Progenitor cell of endocrine pancreas (in vitro differentiated cells): ENCODE measurements around the gene NFATC2IP. TPM values are rescaled to one million over a fixed set of nuclear protein-coding genes. Genes with fewer than 3 reads are reported as not detected.
"Not testable (repeated sequence)": the region's sequence is repeated elsewhere in the genome, so short reads cannot be mapped to it uniquely, and the experiment has no call there.

Experiments used
- DNase-seq: peaks from one replicate; pipeline ENCODE4 v3.0.0; 2021; ENCODE audit warnings: low spot score; ENCODE audit not compliant: unreplicated experiment
- H3K27ac Mint-ChIP-seq: 2 replicates; pipeline ENCODE4 v1.8.0; 2021; ENCODE audit warnings: mild to moderate bottlenecking, moderate library complexity, mixed read lengths
- H3K27me3 Mint-ChIP-seq: 2 replicates; pipeline ENCODE4 v1.8.0; 2021; ENCODE audit warnings: mixed read lengths
- H3K36me3 Mint-ChIP-seq: 2 replicates; pipeline ENCODE4 v1.8.0; 2022; ENCODE audit warnings: mixed read lengths; ENCODE audit not compliant: insufficient read depth
- H3K4me1 Mint-ChIP-seq: 2 replicates; pipeline ENCODE4 v1.8.0; 2021; ENCODE audit warnings: low read depth, mixed read lengths
- H3K4me3 Mint-ChIP-seq: 2 replicates; pipeline ENCODE4 v1.8.0; 2021; ENCODE audit warnings: low read depth, mild to moderate bottlenecking, moderate library complexity, mixed read lengths
- H3K9me3 Mint-ChIP-seq: 2 replicates; pipeline ENCODE4 v1.8.0; 2021; ENCODE audit warnings: low read depth, mixed read lengths
- total RNA-seq: library from RNA; stranded (reverse); gene quantifications from 2 replicates; pipeline ENCODE4 v1.2.1, GENCODE V29; 2021
- TF ChIP-seq, protein P1 (sequence below): fragments of 200-600 bp; sonication (generic); IDR thresholded peaks from one replicate; pipeline ENCODE4 v1.5.0; 2021; ENCODE audit warnings: antibody characterized with exemption, mild to moderate bottlenecking; ENCODE audit not compliant: unreplicated experiment

Gene NFATC2IP
- total RNA-seq, 1 donor from 2014 or later, result 77.1 TPM

DNA sequence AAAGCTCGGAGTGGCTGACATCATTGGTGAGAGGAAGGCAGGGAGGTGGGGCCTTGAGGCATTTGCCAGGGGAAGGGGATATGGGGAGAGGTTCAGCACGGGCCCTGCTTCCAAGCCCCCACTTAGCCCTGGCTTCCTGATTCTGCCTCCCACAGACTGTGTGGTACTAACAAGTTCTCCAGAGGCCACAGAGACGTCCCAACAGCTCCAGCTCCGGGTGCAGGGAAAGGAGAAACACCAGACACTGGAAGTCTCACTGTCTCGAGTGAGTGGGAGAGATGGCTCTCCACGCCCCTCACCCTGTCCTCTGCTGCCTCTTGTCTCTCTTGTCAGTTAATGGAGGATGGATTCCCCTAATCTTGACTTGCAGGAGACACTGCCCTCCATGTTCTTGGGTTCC lies 8.1 kb downstream of the NFATC2IP start:
- H3K9me3 Mint-ChIP-seq, result no peaks in the 10 kb centered on the region
- DNase-seq, result no peak
- no peaks in the 10 kb centered on the region for H3K27me3 Mint-ChIP-seq
- H3K4me3 Mint-ChIP-seq, result no peak overlapping the region
- TF ChIP-seq, protein P1, sequence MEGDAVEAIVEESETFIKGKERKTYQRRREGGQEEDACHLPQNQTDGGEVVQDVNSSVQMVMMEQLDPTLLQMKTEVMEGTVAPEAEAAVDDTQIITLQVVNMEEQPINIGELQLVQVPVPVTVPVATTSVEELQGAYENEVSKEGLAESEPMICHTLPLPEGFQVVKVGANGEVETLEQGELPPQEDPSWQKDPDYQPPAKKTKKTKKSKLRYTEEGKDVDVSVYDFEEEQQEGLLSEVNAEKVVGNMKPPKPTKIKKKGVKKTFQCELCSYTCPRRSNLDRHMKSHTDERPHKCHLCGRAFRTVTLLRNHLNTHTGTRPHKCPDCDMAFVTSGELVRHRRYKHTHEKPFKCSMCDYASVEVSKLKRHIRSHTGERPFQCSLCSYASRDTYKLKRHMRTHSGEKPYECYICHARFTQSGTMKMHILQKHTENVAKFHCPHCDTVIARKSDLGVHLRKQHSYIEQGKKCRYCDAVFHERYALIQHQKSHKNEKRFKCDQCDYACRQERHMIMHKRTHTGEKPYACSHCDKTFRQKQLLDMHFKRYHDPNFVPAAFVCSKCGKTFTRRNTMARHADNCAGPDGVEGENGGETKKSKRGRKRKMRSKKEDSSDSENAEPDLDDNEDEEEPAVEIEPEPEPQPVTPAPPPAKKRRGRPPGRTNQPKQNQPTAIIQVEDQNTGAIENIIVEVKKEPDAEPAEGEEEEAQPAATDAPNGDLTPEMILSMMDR, result no peak
- H3K4me1 Mint-ChIP-seq, result no peaks in the 10 kb centered on the region
- H3K36me3 Mint-ChIP-seq, result peaks cover 13% of the 10 kb centered on the region
- no peak overlapping the region for H3K27ac Mint-ChIP-seq

DNA sequence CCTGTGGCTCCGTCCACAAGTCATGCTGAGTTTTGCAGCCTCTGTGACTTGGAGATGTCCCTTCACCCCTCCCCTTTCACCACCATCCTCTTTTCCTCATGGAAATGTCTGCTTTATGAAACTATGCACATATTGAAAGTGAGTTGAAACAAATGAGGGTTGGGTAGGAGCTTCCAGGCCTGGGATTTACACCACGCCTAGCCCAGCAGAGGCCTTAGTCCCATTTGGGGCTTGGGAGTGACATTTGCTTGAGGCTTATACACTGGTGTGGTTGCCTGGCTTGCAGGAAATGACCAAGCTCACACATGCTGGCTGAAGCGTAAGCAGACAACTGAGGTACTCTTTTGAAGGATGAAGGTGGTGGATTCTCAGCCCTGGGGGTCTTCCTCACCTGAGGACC lies 13.3 kb downstream of the NFATC2IP start:
- Mint-ChIP-seq H3K4me3 (no peak overlapping the region), H3K27ac (no peak overlapping the region), H3K27me3 (no peaks in the 10 kb centered on the region), H3K9me3 (no peaks in the 10 kb centered on the region), H3K4me1 (no peaks in the 10 kb centered on the region), H3K36me3 (peaks cover 16% of the 10 kb centered on the region)
- TF ChIP-seq, protein P1, result no peak
- no peak for DNase-seq

DNA sequence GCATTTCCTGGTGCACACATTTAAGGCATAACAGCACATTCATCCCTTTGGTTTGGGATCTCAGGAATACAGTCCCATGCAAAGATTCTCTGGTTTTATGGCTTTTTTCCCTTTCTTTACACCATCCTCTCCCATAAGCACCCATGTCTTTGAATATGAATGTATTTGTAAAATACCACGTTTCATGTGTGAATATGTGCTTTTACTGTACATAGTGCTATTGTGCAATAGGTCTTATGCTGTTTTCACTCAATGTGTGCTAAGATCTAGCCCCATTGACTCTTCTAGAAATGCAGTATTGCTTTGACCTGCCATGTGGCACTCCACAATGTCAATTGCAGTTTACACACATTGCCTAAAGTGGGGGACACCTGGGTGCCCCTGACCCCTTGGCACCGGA lies 13.8 kb downstream of the NFATC2IP start:
- H3K27ac Mint-ChIP-seq, result no peak overlapping the region

DNA sequence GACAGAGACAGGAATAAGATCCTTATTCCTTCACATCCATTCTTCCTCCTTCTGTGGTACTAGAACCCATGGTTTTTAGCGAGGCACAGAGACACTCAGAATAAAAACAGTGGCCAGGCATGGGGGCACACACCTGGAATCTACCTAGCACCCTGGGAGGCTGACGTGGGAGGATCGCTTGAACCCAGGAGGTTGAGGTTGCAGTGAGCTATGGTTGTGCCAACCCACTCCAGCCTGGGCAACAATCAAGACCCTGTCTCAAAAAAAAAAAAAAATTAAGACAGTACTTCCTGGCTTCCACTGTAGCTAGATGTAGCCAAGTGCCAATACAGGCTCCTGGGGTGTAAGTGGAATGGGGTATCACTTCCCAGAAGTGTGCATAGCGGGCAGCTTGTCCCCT lies 16.4 kb downstream of the NFATC2IP start:
- TF ChIP-seq, protein P1, result no peak
- Mint-ChIP-seq H3K36me3 (peaks cover 9% of the 10 kb centered on the region), H3K4me3 (no peak overlapping the region), H3K4me1 (no peaks in the 10 kb centered on the region), H3K27ac (no peak overlapping the region), H3K27me3 (no peaks in the 10 kb centered on the region), H3K9me3 (no peaks in the 10 kb centered on the region)
- DNase-seq, result no peak

More for the DNA sequence above, 13.8 kb downstream of the NFATC2IP start:
- Mint-ChIP-seq H3K9me3 (no peaks in the 10 kb centered on the region), H3K27me3 (no peaks in the 10 kb centered on the region), H3K4me1 (no peaks in the 10 kb centered on the region), H3K36me3 (peaks cover 16% of the 10 kb centered on the region), H3K4me3 (no peak overlapping the region)
- TF ChIP-seq, protein P1, result no peak
- no peak for DNase-seq

DNA sequence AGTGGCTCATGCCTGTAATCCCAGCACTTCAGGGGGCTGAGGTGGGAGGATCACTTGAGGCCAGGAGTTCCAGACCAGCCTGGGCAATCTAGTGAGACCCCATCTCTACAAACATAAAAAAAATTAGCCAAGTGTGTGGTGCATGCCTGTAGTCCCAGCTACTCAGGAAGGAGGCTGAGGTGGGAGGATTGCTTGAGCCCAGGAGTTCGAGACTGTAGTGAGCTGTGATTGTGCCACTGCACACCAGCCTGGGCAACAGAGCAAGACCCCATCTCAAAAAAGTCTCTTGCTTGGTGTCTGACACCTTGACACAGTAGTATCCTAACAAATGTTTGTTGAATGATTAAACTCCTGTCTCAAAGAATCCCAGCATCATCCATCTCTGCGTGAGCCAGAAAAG lies 19.0 kb downstream of the NFATC2IP start:
- not testable (repeated sequence) for H3K27ac Mint-ChIP-seq, H3K4me1 Mint-ChIP-seq, H3K4me3 Mint-ChIP-seq, DNase-seq, H3K9me3 Mint-ChIP-seq, H3K27me3 Mint-ChIP-seq, H3K36me3 Mint-ChIP-seq

DNA sequence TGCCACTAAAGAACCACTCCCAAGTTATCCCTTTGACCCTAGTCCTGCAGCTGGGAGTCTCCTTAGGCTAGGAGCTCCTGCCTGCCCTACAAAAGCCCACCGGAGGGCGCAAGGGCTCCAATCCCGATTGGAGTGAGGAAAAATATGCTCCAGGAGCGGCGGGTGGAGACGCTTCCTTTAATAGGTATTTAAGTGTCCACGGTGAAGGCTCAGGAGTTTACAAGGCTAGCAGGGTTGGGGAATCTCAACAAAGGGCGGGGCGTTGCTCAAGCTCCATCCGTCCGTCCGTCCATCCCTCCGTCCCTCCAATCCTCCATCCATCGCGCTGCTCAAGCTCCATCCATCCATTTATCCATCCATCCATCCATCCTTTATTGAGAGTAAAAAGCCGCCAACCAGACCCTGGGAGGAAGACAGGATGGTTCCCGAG lies 23.3 kb downstream of the NFATC2IP start:
- TF ChIP-seq, protein P1, result peak; percentile 72
- Mint-ChIP-seq H3K4me3 (peak overlapping the region; percentile 90), H3K36me3 (peaks cover 2% of the 10 kb centered on the region), H3K4me1 (peaks cover 9% of the 10 kb centered on the region), H3K27ac (peak overlapping the region; percentile 97), H3K27me3 (no peaks in the 10 kb centered on the region), H3K9me3 (no peaks in the 10 kb centered on the region)
- DNase-seq, result peak; percentile 34
